DOHH2 (cell line): ENCODE data around the gene DPEP3.

Source experiments
- CTCF ChIP-seq: fragments of 200-600 bp; sonication (generic); IDR thresholded peaks from one replicate; pipeline ENCODE4 v1.5.1; 2014; ENCODE audit warnings: antibody characterized with exemption, mild to moderate bottlenecking, low read depth, low read length; ENCODE audit not compliant: poor library complexity, severe bottlenecking
- EZH2phosphoT487 ChIP-seq: fragments of 200-600 bp; sonication (generic); IDR thresholded peaks from 2 replicates; pipeline ENCODE4 v1.6.1; 2017; ENCODE audit warnings: borderline replicate concordance, mild to moderate bottlenecking, antibody characterized with exemption, low read length, moderate library complexity, mixed read lengths

GRCh38 chr16:67936124-67936879 lies 44.0 kb downstream of the DPEP3 start, which contains the start of gene PSMB10:
- TF ChIP-seq CTCF = no peak
- TF ChIP-seq EZH2phosphoT487 = no peak
